Heart left ventricle (tissue), 16 donors: ENCODE data around the gene CSTA. TPM values are rescaled to one million over a fixed set of nuclear protein-coding genes. Genes with fewer than 3 reads are reported as not detected.

Experiments used
- ATAC-seq, 4 donors: fragments of 200-7000 bp; cut with Tn5 transposase; one replicate each; pipeline ENCODE4 v1.9.1; 2020 to 2022; ENCODE audit warnings: moderate library complexity in 4 of 4, mild to moderate bottlenecking in 3 of 4, moderate number of reproducible peaks in 1 of 4
- DNase-seq, 5 donors: peaks; one replicate each; pipeline ENCODE4 v3.0.0-alpha.2; 2020
- H3K27ac ChIP-seq, 12 donors: fragments of 200-600 bp; sonication (generic) in 4 of 12; one replicate each; pipeline versions ENCODE4 v1.5.0 to v1.8.0; 2016 to 2022; ENCODE audit warnings: mild to moderate bottlenecking in 2 of 12
- H3K27me3 ChIP-seq, 9 donors: fragments of 200-600 bp; sonication (generic) in 2 of 9; one replicate each; pipeline versions ENCODE4 v1.5.1 to v1.8.0; 2016 to 2022; ENCODE audit warnings: mild to moderate bottlenecking in 3 of 9
- H3K36me3 ChIP-seq, 9 donors: fragments of 200-600 bp; sonication (generic) in 2 of 9; one replicate each; pipeline versions ENCODE4 v1.5.0 to v1.8.0; 2018 to 2022; ENCODE audit warnings: mild to moderate bottlenecking in 2 of 9
- H3K4me1 ChIP-seq, 12 donors: fragments of 200-600 bp; sonication (generic) in 4 of 12; one replicate each; pipeline versions ENCODE4 v1.5.0 to v1.8.0; 2016 to 2022; ENCODE audit warnings: mild to moderate bottlenecking in 3 of 12
- H3K4me3 ChIP-seq, 12 donors: fragments of 200-600 bp; sonication (generic) in 4 of 12; one replicate each; pipeline versions ENCODE4 v1.5.0 to v1.8.0; 2017 to 2022; ENCODE audit warnings: mild to moderate bottlenecking in 9 of 12, moderate library complexity in 4 of 12
- H3K9me3 ChIP-seq, 12 donors: fragments of 200-600 bp; sonication (generic) in 4 of 12; one replicate each; pipeline versions ENCODE4 v1.5.0 to v1.8.0; 2016 to 2022; ENCODE audit warnings: mild to moderate bottlenecking in 1 of 12
- CTCF ChIP-seq, 12 donors: fragments of 200-600 bp; sonication (generic) in 4 of 12; IDR thresholded peaks; one replicate each; pipeline versions ENCODE4 v1.5.0 to v1.8.0; 2018 to 2022; ENCODE audit warnings: antibody characterized with exemption in 12 of 12, mild to moderate bottlenecking in 5 of 12
- POLR2A ChIP-seq, 2 donors: fragments of 450-650 bp; IDR thresholded peaks; one replicate each; pipeline ENCODE4 v1.6.1; 2017; ENCODE audit warnings: antibody characterized with exemption in 2 of 2, mild to moderate bottlenecking in 2 of 2, moderate library complexity in 2 of 2
- WGBS, 4 donors: extraction: QIAGEN DNeasy Blood & Tissue Kit in 2 of 4; methylation state at CpG; one replicate each; pipeline versions ENCODE4 v1.1.5 to v1.1.7; 2013 to 2018; 5-methylcytosine and 5-hydroxymethylcytosine counted together
- intact Hi-C, 10 donors: fragments of 100-400 bp; cut with DNase I; formaldehyde crosslinking; loops; one replicate each; pipeline versions ENCODE4 v1.11.1 to v1.14.2; 2022
- polyA plus RNA-seq, 2 donors: library from polyadenylated mRNA; stranded (reverse); fragments of 200-250 nt; gene quantifications; one replicate each; pipeline ENCODE4 v1.2.3, GENCODE V29; 2013
- total RNA-seq, 9 donors: library from RNA; depleted of rRNA in 2 of 9; stranded (reverse); fragments of >200 nt in 2 of 9; fragmentation: NEBNext Ultra II Directional in 3 of 9; extraction: Animal tissue kit (Norgen Biotek cat#: 25700) in 3 of 9; gene quantifications; one replicate each; pipeline versions ENCODE4 v1.1.0 to v1.2.4, GENCODE V29; 2016 to 2023
- donor health status: ischemic (EF 13 %, LVEDD 7.1; RV severe dilation, severe dysfunction).
- donor health status: healthy with polysubstance abuse.
- donor health status: DM: no; HTN: yes; CAD: no.
- donor health status: DM: no; HTN: no; CAD: no.
- donor health status: ischemic (EF 25% LVEDD 6.9; RV normal size, moderate dysfunction).
- donor health status: ischemic (EF 25% LVEDD 5.7; RV mildly dilated, moderate dysfunction).
- donor health status: healthy.
- donor health status: DM: yes; HTN: yes; CAD: no.
- donor health status: ischemic (EF 35%, LVEDD 5.7; RV mildly dilated, moderate dysfunction).
- donor health status: nonischemic (EF 11% LVEDD 7.7; RV severe dilation, severe dysfunction).
- donor health status: DM: yes; HTN: yes; CAD: no.
- donor health status: PGD.
- donor health status: ischemic (EF 29% LVEDD 5.4; RV normal size, mild dysfunction).
- donor health status: nonischemic (EF 23%, LVEDD 6.1; RV moderate dilation, normal function).

The CSTA gene
- total and polyA plus RNA-seq, 11 donors = 0.33 to 8.9 (median 0.96) TPM; not detected in 1

- no peak for ATAC-seq
- TF ChIP-seq POLR2A (IDR thresholded peaks at IDR 0.05) = no peak
- TF ChIP-seq CTCF (IDR thresholded peaks at IDR 0.05) = no peak
- intact Hi-C loops = no loop called here
- H3K9me3 ChIP-seq = no peaks in the 10 kb centered on the region
- WGBS, 4 donors = 53 to 61% (median 60%) methylated on average over 6 of the region's 6 CpGs
- H3K27ac ChIP-seq = peak overlapping the region in 2 of 12 donors; percentile 12 to 34
- no peaks in the 10 kb centered on the region for H3K36me3 ChIP-seq
- no peak overlapping the region for H3K4me3 ChIP-seq
- no peak for DNase-seq
- H3K4me1 ChIP-seq = peaks cover 0 to 23% (median 0%) of the 10 kb centered on the region in 12 donors
- H3K27me3 ChIP-seq = no peaks in the 10 kb centered on the region
Observed at GRCh38 chr3:122294359-122294758, 30.7 kb upstream of the CSTA start.

GRCh38 chr3:122295266-122296062 is 29.6 kb upstream of the CSTA start:
- Histone ChIP-seq H3K27me3 (no peaks in the 10 kb centered on the region), H3K4me1 (peaks cover 0 to 23% (median 0%) of the 10 kb centered on the region in 12 donors), H3K27ac (peak overlapping the region in 1 of 12 donors; percentile 59), H3K36me3 (no peaks in the 10 kb centered on the region), H3K9me3 (peaks cover 0 to 7% (median 0%) of the 10 kb centered on the region in 12 donors), H3K4me3 (no peak overlapping the region)
- TF ChIP-seq POLR2A (IDR thresholded peaks at IDR 0.05) (no peak), CTCF (IDR thresholded peaks at IDR 0.05) (no peak)
- DNase-seq (no peak), ATAC-seq (peak in 2 of 4 donors; percentile 22 to 75)
- 59 to 69% (median 68%) methylated on average over 5 of the region's 5 CpGs for WGBS, 4 donors
- intact Hi-C loops = no loop called here

GRCh38 chr3:122298239-122298638 is 26.8 kb upstream of the CSTA start:
- Histone ChIP-seq H3K36me3 (no peaks in the 10 kb centered on the region), H3K9me3 (peaks cover 0 to 15% (median 0%) of the 10 kb centered on the region in 12 donors), H3K4me3 (no peak overlapping the region), H3K4me1 (peaks cover 0 to 23% (median 0%) of the 10 kb centered on the region in 12 donors), H3K27ac (no peak overlapping the region), H3K27me3 (no peaks in the 10 kb centered on the region)
- intact Hi-C loops = no loop called here
- TF ChIP-seq CTCF (IDR thresholded peaks at IDR 0.05) (no peak), POLR2A (IDR thresholded peaks at IDR 0.05) (no peak)
- ATAC-seq (no peak), DNase-seq (no peak)
- WGBS, 4 donors = 69 to 91% (median 78%) methylated on average over 2 of the region's 2 CpGs

GRCh38 chr3:122299215-122299614 is 25.8 kb upstream of the CSTA start:
- intact Hi-C loops = no loop called here
- TF ChIP-seq POLR2A (IDR thresholded peaks at IDR 0.05) (no peak), CTCF (IDR thresholded peaks at IDR 0.05) (no peak)
- Histone ChIP-seq H3K27me3 (no peaks in the 10 kb centered on the region), H3K4me3 (no peak overlapping the region), H3K36me3 (no peaks in the 10 kb centered on the region), H3K4me1 (peaks cover 0 to 18% (median 0%) of the 10 kb centered on the region in 12 donors), H3K9me3 (peaks cover 0 to 15% (median 0%) of the 10 kb centered on the region in 12 donors), H3K27ac (no peak overlapping the region)
- ATAC-seq = no peak
- DNase-seq = no peak
